Mesendoderm (in vitro differentiated cells): ENCODE measurements around the gene GHRH.
A peak's percentile ranks its signal among the peaks of the same experiment; 100 is the strongest.

Experiments
- DNase-seq: peaks from one replicate; pipeline ENCODE4 v3.0.0; 2013
- H2AK5ac ChIP-seq: 2 replicates; pipeline ENCODE4 v1.6.1; 2013; ENCODE audit warnings: low read length, inconsistent platforms
- H2BK120ac ChIP-seq: 2 replicates; pipeline ENCODE4 v1.6.1; 2013; ENCODE audit warnings: low read depth, mild to moderate bottlenecking, low read length, moderate library complexity, mixed read lengths
- H2BK15ac ChIP-seq: replicated peaks from 2 replicates; pipeline ENCODE4 v1.6.1; 2013; ENCODE audit warnings: low read depth, mild to moderate bottlenecking, moderate library complexity
- H2BK5ac ChIP-seq: 2 replicates; pipeline ENCODE4 v1.6.1; 2013; ENCODE audit warnings: low read length, inconsistent platforms
- H3K18ac ChIP-seq: 2 replicates; pipeline ENCODE4 v1.6.1; 2013; ENCODE audit warnings: mild to moderate bottlenecking, low read length, mixed read lengths
- H3K23ac ChIP-seq: one replicate; pipeline ENCODE4 v1.6.1; 2013; ENCODE audit warnings: low read length
- H3K27ac ChIP-seq: 2 replicates; pipeline ENCODE4 v1.5.1; 2013; ENCODE audit warnings: low read depth, mild to moderate bottlenecking, inconsistent platforms, low read length, moderate library complexity
- H3K27me3 ChIP-seq: 2 replicates; pipeline ENCODE4 v1.6.1; 2013; ENCODE audit warnings: low read length, control low read depth, mild to moderate bottlenecking, inconsistent platforms; ENCODE audit not compliant: insufficient read depth, poor library complexity
- H3K36me3 ChIP-seq: 2 replicates; pipeline ENCODE4 v1.6.1; 2013; ENCODE audit warnings: low read length, inconsistent platforms; ENCODE audit not compliant: control insufficient read depth, insufficient read depth
- H3K4ac ChIP-seq: one replicate; pipeline ENCODE4 v1.6.1; 2013; ENCODE audit warnings: low read depth, mild to moderate bottlenecking, low read length, moderate library complexity
- H3K4me1 ChIP-seq: 2 replicates; pipeline ENCODE4 v1.6.1; 2013; ENCODE audit warnings: low read depth, low read length, inconsistent platforms; ENCODE audit not compliant: control insufficient read depth
- H3K4me2 ChIP-seq: 2 replicates; pipeline ENCODE4 v1.6.1; 2013; ENCODE audit warnings: low read length
- H3K4me3 ChIP-seq: 2 replicates; pipeline ENCODE4 v1.5.1; 2013; ENCODE audit warnings: mild to moderate bottlenecking, low read length
- H3K56ac ChIP-seq: one replicate; pipeline ENCODE4 v1.6.1; 2013; ENCODE audit warnings: low read length
- H3K79me1 ChIP-seq: 2 replicates; pipeline ENCODE4 v1.6.1; 2013; ENCODE audit warnings: low read length, inconsistent platforms
- H3K79me2 ChIP-seq: 2 replicates; pipeline ENCODE4 v1.6.1; 2013; ENCODE audit warnings: mild to moderate bottlenecking, low read length; ENCODE audit not compliant: control insufficient read depth, insufficient read depth
- H3K9ac ChIP-seq: 2 replicates; pipeline ENCODE4 v1.6.1; 2013; ENCODE audit warnings: low read length, inconsistent platforms
- H4K5ac ChIP-seq: one replicate; pipeline ENCODE4 v1.6.1; 2013; ENCODE audit warnings: low read length
- H4K8ac ChIP-seq: one replicate; pipeline ENCODE4 v1.6.1; 2013; ENCODE audit warnings: low read depth, mild to moderate bottlenecking, control low read depth, low read length, moderate library complexity
- WGBS: extraction: QIAGEN DNeasy Blood & Tissue Kit; methylation state at CpG from one replicate; pipeline ENCODE4 v1.1.7; 2013; ENCODE audit warnings: low lambda C conversion rate, missing lambda C conversion rate; ENCODE audit not compliant: insufficient coverage; ENCODE audit errors: extremely low coverage; 5-methylcytosine and 5-hydroxymethylcytosine counted together

GHRH gene

DNA sequence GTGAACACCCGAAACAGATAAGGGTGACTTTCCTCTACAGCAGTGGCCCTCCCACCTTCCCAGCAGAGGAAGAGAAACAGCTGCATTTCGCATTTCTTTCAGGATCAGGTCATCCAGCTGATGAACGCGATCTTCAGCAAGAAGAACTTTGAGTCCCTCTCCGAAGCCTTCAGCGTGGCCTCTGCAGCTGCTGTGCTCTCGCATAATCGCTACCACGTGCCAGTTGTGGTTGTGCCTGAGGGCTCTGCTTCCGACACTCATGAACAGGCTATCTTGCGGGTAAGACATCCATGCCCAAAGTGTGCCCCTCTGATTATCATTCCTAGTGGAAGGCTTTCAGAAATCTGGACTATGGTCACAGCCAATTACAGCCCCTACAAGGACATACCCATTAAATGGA, 54.4 kb downstream of the GHRH start:
- H3K4ac ChIP-seq = no peak overlapping the region
- H3K18ac ChIP-seq = no peak overlapping the region
- H3K9ac ChIP-seq = no peak overlapping the region
- no peak overlapping the region for H3K23ac ChIP-seq
- H4K8ac ChIP-seq = no peak overlapping the region
- H2BK120ac ChIP-seq = no peak overlapping the region
- H3K4me1 ChIP-seq = no peaks in the 10 kb centered on the region
- H2BK15ac ChIP-seq = no peak overlapping the region
- peaks cover 24% of the 10 kb centered on the region for H3K36me3 ChIP-seq
- H2AK5ac ChIP-seq = no peak overlapping the region
- no peak for DNase-seq
- no peak overlapping the region for H3K4me2 ChIP-seq
- WGBS = no CpG with 5 or more reads among the region's 11 CpGs
- no peaks in the 10 kb centered on the region for H3K27me3 ChIP-seq
- no peak overlapping the region for H3K4me3 ChIP-seq
- H3K27ac ChIP-seq = no peak overlapping the region
- peaks cover 5% of the 10 kb centered on the region for H3K79me1 ChIP-seq
- H4K5ac ChIP-seq = no peak overlapping the region
- no peak overlapping the region for H3K56ac ChIP-seq
- H3K79me2 ChIP-seq = no peaks in the 10 kb centered on the region
- H2BK5ac ChIP-seq = no peak overlapping the region

- H2BK15ac ChIP-seq = no peak overlapping the region
- H3K79me2 ChIP-seq = no peaks in the 10 kb centered on the region
- peaks cover 2% of the 10 kb centered on the region for H3K4me1 ChIP-seq
- H2AK5ac ChIP-seq = no peak overlapping the region
- no peak overlapping the region for H3K9ac ChIP-seq
- H3K36me3 ChIP-seq = peaks cover 22% of the 10 kb centered on the region
- no peak overlapping the region for H3K18ac ChIP-seq
- H2BK5ac ChIP-seq = no peak overlapping the region
- H3K56ac ChIP-seq = no peak overlapping the region
- no peaks in the 10 kb centered on the region for H3K27me3 ChIP-seq
- no peak for DNase-seq
- H3K4me3 ChIP-seq = no peak overlapping the region
- peaks cover 5% of the 10 kb centered on the region for H3K79me1 ChIP-seq
- no peak overlapping the region for H3K23ac ChIP-seq
- H2BK120ac ChIP-seq = no peak overlapping the region
- no peak overlapping the region for H3K4ac ChIP-seq
- WGBS = no CpG with 5 or more reads among the region's 2 CpGs
- H3K4me2 ChIP-seq = no peak overlapping the region
- no peak overlapping the region for H4K8ac ChIP-seq
- H3K27ac ChIP-seq = no peak overlapping the region
- no peak overlapping the region for H4K5ac ChIP-seq
Measured at GRCh38 chr20:37205794-37206193, 55.8 kb downstream of the GHRH start.

GRCh38 chr20:37205130-37205529, 56.5 kb downstream of the GHRH start:
- no CpG with 5 or more reads among the region's 6 CpGs for WGBS
- Histone ChIP-seq H3K23ac (no peak overlapping the region), H4K5ac (no peak overlapping the region), H2BK5ac (no peak overlapping the region), H2BK120ac (no peak overlapping the region), H2BK15ac (no peak overlapping the region), H3K79me2 (no peaks in the 10 kb centered on the region), H3K4me2 (no peak overlapping the region), H3K4me1 (peaks cover 2% of the 10 kb centered on the region), H3K36me3 (peaks cover 22% of the 10 kb centered on the region), H3K27me3 (no peaks in the 10 kb centered on the region), H4K8ac (no peak overlapping the region), H2AK5ac (no peak overlapping the region), H3K4ac (no peak overlapping the region), H3K79me1 (peaks cover 5% of the 10 kb centered on the region), H3K18ac (no peak overlapping the region), H3K27ac (no peak overlapping the region), H3K56ac (no peak overlapping the region), H3K4me3 (no peak overlapping the region), H3K9ac (no peak overlapping the region)
- no peak for DNase-seq

DNA sequence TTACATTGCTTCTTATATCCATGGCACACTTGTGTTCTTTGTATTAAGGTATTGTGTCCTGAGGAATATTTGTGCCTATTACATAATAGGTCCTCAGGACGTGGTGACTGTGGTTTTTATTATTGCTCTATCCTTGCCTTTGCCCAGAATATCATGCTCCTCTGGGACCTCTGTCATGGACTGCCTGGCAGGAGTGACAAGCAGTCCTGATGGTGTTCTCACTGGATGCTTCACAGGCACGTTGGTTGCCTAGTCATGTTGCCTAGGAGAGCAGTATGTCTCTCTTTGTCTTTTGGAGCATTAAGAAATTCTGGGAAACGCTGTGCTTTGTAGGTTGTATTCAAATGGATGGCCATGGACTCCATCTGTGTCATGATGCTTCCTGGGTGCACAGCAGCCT, 57.6 kb downstream of the GHRH start:
- Histone ChIP-seq H3K9ac (no peak overlapping the region), H2BK5ac (no peak overlapping the region), H3K4me1 (peaks cover 2% of the 10 kb centered on the region), H3K27me3 (no peaks in the 10 kb centered on the region), H3K36me3 (peaks cover 22% of the 10 kb centered on the region), H4K5ac (no peak overlapping the region), H3K79me2 (no peaks in the 10 kb centered on the region), H2BK15ac (no peak overlapping the region), H3K23ac (no peak overlapping the region), H3K27ac (no peak overlapping the region), H3K4ac (no peak overlapping the region), H3K18ac (no peak overlapping the region), H2BK120ac (no peak overlapping the region), H3K4me3 (no peak overlapping the region), H3K79me1 (peaks cover 7% of the 10 kb centered on the region), H2AK5ac (no peak overlapping the region), H3K4me2 (no peak overlapping the region), H3K56ac (no peak overlapping the region), H4K8ac (no peak overlapping the region)
- DNase-seq = no peak
- WGBS = no CpG with 5 or more reads among the region's 3 CpGs

DNA sequence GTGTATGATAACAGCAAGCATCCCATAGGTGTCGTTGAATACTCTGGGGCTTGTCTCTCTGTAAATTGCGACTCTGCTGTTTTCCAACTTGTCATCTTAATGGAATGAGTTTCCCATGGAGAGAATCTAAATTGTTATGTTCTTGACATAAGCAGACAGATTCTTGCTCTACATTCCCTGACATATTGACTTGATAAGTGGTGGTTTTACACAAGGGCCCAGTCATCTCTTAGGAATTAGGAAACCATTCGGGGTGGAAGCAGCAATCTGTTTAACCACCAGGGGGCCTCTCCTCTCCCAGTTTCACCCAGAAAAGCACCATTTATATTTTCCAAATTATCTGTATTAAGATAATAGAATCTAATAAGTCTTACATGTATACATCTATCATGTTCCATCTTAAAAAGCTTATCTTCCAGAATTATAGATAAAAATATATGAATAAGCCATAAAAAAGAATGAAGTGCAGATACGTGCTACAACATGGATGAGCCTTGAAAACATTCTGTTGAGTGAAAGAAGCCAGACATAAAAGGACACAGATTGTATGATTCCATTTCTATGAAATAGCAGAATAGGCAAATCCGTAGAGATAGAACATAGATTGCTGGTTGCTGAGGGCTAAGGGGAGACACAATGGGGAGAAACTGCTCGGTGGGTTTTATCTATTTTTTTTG, 59.2 kb downstream of the GHRH start:
- Histone ChIP-seq H4K5ac (no peak overlapping the region), H3K4ac (no peak overlapping the region), H3K79me2 (peaks cover 6% of the 10 kb centered on the region), H2BK15ac (no peak overlapping the region), H3K9ac (no peak overlapping the region), H3K18ac (no peak overlapping the region), H3K23ac (no peak overlapping the region), H3K79me1 (peaks cover 13% of the 10 kb centered on the region), H3K27ac (no peak overlapping the region), H3K4me3 (no peak overlapping the region), H3K4me1 (peaks cover 2% of the 10 kb centered on the region), H3K56ac (no peak overlapping the region), H3K4me2 (no peak overlapping the region), H2BK120ac (no peak overlapping the region), H3K36me3 (peaks cover 25% of the 10 kb centered on the region), H4K8ac (no peak overlapping the region), H2AK5ac (no peak overlapping the region), H2BK5ac (no peak overlapping the region), H3K27me3 (no peaks in the 10 kb centered on the region)
- DNase-seq = peak; percentile 89
- no CpG with 5 or more reads among the region's 6 CpGs for WGBS

- no peak overlapping the region for H2BK120ac ChIP-seq
- H3K4me2 ChIP-seq = no peak overlapping the region
- H3K9ac ChIP-seq = no peak overlapping the region
- no peak overlapping the region for H3K56ac ChIP-seq
- peaks cover 2% of the 10 kb centered on the region for H3K4me1 ChIP-seq
- H3K27me3 ChIP-seq = no peaks in the 10 kb centered on the region
- no peak overlapping the region for H3K27ac ChIP-seq
- H3K4ac ChIP-seq = no peak overlapping the region
- no CpG with 5 or more reads among the region's 2 CpGs for WGBS
- H3K36me3 ChIP-seq = peaks cover 20% of the 10 kb centered on the region
- no peak overlapping the region for H3K18ac ChIP-seq
- no peak overlapping the region for H4K8ac ChIP-seq
- H3K4me3 ChIP-seq = no peak overlapping the region
- H2BK5ac ChIP-seq = no peak overlapping the region
- peaks cover 19% of the 10 kb centered on the region for H3K79me1 ChIP-seq
- no peak overlapping the region for H2AK5ac ChIP-seq
- DNase-seq = no peak
- H2BK15ac ChIP-seq = no peak overlapping the region
- no peak overlapping the region for H3K23ac ChIP-seq
- peaks cover 11% of the 10 kb centered on the region for H3K79me2 ChIP-seq
- no peak overlapping the region for H4K5ac ChIP-seq
Measured at GRCh38 chr20:37201827-37202162, 59.8 kb downstream of the GHRH start.
